HepG2 (cell line): ENCODE data around the gene DNAJC1. TPM values are rescaled to one million over a fixed set of nuclear protein-coding genes. Genes with fewer than 3 reads are reported as not detected.

Source experiments
- CREB3 ChIP-seq: sonication (generic); formaldehyde crosslinking; IDR thresholded peaks from 2 replicates; pipeline ENCODE4 v1.5.0; 2020; ENCODE audit warnings: missing genetic modification reagents
- FUBP1 ChIP-seq: sonication (generic); formaldehyde crosslinking; IDR thresholded peaks from 2 replicates; pipeline ENCODE4 v1.5.1; 2020; ENCODE audit warnings: missing genetic modification reagents, mild to moderate bottlenecking, borderline replicate concordance
- HOXA5 ChIP-seq: sonication (generic); formaldehyde crosslinking; IDR thresholded peaks from 2 replicates; pipeline ENCODE4 v1.4.0; 2020; ENCODE audit warnings: missing genetic modification reagents
- MAX ChIP-seq: IDR thresholded peaks from 2 replicates; pipeline ENCODE4 v1.6.1; 2012; ENCODE audit warnings: inconsistent platforms
- MEF2D ChIP-seq: sonication (generic); formaldehyde crosslinking; IDR thresholded peaks from 2 replicates; pipeline ENCODE4 v1.5.1; 2020; ENCODE audit warnings: mild to moderate bottlenecking, missing genetic modification reagents
- RARA ChIP-seq: IDR thresholded peaks from 2 replicates; pipeline ENCODE4 v1.6.1; 2016; ENCODE audit warnings: missing genetic modification reagents, missing compliant biosample characterization
- STAT6 ChIP-seq: sonication (generic); formaldehyde crosslinking; IDR thresholded peaks from 2 replicates; pipeline ENCODE4 v1.4.0; 2020; ENCODE audit warnings: missing genetic modification reagents, mild to moderate bottlenecking, borderline replicate concordance
- ZBTB7B ChIP-seq: sonication (generic); formaldehyde crosslinking; IDR thresholded peaks from 2 replicates; pipeline ENCODE4 v1.4.0; 2020; ENCODE audit warnings: missing genetic modification reagents
- ZNF354B ChIP-seq: sonication (generic); formaldehyde crosslinking; IDR thresholded peaks from 2 replicates; pipeline ENCODE4 v1.8.0; 2022; ENCODE audit warnings: mild to moderate bottlenecking, missing genetic modification reagents
- polyA plus RNA-seq, 8 experiments: library from polyadenylated mRNA; depleted of rRNA in 3 of 8; stranded (reverse) in 7 of 8; unstranded in 1 of 8; fragments of >200 nt; fragmentation: Illumina TruSeq in 4 of 8; extraction: Trizol in 4 of 8; gene quantifications; 2 replicates each; pipeline versions ENCODE4 v1.2.1 to v1.2.3, GENCODE V29; 2011 to 2016; ENCODE audit warnings: low read depth in 4 of 8, missing spikeins in 1 of 8, mixed read lengths in 1 of 8; ENCODE audit not compliant: insufficient read depth in 1 of 8
- total RNA-seq, 5 experiments: library from RNA; depleted of rRNA; stranded (reverse); fragments of >200 nt; fragmentation: Illumina TruSeq; extraction: Trizol; gene quantifications; 2 replicates each; pipeline ENCODE4 v1.2.3, GENCODE V29; 2016; ENCODE audit warnings: low read depth in 1 of 5
- TF ChIP-seq, protein P1 (sequence below): sonication (generic); formaldehyde crosslinking; IDR thresholded peaks from 2 replicates; pipeline ENCODE4 v1.4.0; 2020; ENCODE audit warnings: mild to moderate bottlenecking, missing genetic modification reagents
- TF ChIP-seq, protein P2 (sequence below): sonication (generic); formaldehyde crosslinking; IDR thresholded peaks from 2 replicates; pipeline ENCODE4 v1.8.1; 2022; ENCODE audit warnings: low read depth, mild to moderate bottlenecking, missing genetic modification reagents

Gene DNAJC1
- total and polyA plus RNA-seq, 2 of the 13 experiments (the other 11 are each of a cell fraction or from before 2014, with no cell fraction given): 9.9 to 16.6 TPM

- TF ChIP-seq RARA (CRISPR knock-in tag) (peak; percentile 61), FUBP1 (CRISPR knock-in tag) (no peak), STAT6 (CRISPR knock-in tag) (no peak), MAX (0 out of 2 replicates have a peak, but pooled peaks have one; percentile 14), HOXA5 (CRISPR knock-in tag) (no peak), ZNF354B (no peak), ZBTB7B (CRISPR knock-in tag) (no peak), MEF2D (CRISPR knock-in tag) (no peak), CREB3 (CRISPR knock-in tag) (no peak)
- TF ChIP-seq, protein P1, sequence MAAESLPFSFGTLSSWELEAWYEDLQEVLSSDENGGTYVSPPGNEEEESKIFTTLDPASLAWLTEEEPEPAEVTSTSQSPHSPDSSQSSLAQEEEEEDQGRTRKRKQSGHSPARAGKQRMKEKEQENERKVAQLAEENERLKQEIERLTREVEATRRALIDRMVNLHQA (CRISPR knock-in tag): peak; percentile 83; the same call in 1 of the 2 replicates
- TF ChIP-seq, protein P2, sequence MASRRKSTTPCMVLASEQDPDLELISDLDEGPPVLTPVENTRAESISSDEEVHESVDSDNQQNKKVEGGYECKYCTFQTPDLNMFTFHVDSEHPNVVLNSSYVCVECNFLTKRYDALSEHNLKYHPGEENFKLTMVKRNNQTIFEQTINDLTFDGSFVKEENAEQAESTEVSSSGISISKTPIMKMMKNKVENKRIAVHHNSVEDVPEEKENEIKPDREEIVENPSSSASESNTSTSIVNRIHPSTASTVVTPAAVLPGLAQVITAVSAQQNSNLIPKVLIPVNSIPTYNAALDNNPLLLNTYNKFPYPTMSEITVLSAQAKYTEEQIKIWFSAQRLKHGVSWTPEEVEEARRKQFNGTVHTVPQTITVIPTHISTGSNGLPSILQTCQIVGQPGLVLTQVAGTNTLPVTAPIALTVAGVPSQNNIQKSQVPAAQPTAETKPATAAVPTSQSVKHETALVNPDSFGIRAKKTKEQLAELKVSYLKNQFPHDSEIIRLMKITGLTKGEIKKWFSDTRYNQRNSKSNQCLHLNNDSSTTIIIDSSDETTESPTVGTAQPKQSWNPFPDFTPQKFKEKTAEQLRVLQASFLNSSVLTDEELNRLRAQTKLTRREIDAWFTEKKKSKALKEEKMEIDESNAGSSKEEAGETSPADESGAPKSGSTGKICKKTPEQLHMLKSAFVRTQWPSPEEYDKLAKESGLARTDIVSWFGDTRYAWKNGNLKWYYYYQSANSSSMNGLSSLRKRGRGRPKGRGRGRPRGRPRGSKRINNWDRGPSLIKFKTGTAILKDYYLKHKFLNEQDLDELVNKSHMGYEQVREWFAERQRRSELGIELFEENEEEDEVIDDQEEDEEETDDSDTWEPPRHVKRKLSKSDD (CRISPR knock-in tag): no peak
These were observed 278.7 kb downstream of the DNAJC1 start (continued) for GRCh38 chr10:21724687-21725367.
